GM12874 (cell line): ENCODE measurements around the gene TTLL11.

Experiments used
- TF ChIP-seq, protein P1 (sequence below): IDR thresholded peaks from 2 replicates; pipeline ENCODE4 v1.5.1; 2011; ENCODE audit warnings: low read depth, mild to moderate bottlenecking, control low read depth, low read length, moderate library complexity; ENCODE audit not compliant: insufficient read depth

Gene TTLL11

GRCh38 chr9:121812159-121812735, 280.9 kb downstream of the TTLL11 start:
- TF ChIP-seq, protein P1, sequence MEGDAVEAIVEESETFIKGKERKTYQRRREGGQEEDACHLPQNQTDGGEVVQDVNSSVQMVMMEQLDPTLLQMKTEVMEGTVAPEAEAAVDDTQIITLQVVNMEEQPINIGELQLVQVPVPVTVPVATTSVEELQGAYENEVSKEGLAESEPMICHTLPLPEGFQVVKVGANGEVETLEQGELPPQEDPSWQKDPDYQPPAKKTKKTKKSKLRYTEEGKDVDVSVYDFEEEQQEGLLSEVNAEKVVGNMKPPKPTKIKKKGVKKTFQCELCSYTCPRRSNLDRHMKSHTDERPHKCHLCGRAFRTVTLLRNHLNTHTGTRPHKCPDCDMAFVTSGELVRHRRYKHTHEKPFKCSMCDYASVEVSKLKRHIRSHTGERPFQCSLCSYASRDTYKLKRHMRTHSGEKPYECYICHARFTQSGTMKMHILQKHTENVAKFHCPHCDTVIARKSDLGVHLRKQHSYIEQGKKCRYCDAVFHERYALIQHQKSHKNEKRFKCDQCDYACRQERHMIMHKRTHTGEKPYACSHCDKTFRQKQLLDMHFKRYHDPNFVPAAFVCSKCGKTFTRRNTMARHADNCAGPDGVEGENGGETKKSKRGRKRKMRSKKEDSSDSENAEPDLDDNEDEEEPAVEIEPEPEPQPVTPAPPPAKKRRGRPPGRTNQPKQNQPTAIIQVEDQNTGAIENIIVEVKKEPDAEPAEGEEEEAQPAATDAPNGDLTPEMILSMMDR: no peak

DNA sequence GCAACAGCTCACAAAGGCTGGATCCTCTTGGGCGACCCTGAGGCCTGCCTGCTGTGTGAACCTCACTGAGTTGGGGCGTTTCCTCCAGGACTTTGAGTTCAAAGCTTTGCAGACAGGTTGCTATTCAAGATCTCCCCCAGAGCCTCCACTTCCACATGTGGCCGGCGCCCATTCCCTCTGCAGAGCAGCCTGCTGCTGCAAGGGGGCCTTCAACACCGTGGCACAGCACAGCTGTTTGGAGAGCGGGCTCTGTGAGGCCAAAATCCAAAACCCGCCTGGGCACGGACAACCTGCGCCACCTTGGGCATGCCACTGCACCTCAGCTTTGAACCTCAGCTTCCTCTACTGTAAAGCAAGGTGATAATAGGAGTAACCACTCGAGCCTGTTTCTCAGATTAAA, 281.4 kb downstream of the TTLL11 start:
- TF ChIP-seq, protein P1: no peak

GRCh38 chr9:121811140-121811539, 282.0 kb downstream of the TTLL11 start:
- TF ChIP-seq, protein P1: no peak

- TF ChIP-seq, protein P1: no peak
These were observed 282.6 kb downstream of the TTLL11 start for GRCh38 chr9:121810489-121810888.

- TF ChIP-seq, protein P1: no peak
These were observed 283.6 kb downstream of the TTLL11 start for GRCh38 chr9:121809356-121810050.

GRCh38 chr9:121808781-121809180, 284.3 kb downstream of the TTLL11 start:
- TF ChIP-seq, protein P1: no peak

DNA sequence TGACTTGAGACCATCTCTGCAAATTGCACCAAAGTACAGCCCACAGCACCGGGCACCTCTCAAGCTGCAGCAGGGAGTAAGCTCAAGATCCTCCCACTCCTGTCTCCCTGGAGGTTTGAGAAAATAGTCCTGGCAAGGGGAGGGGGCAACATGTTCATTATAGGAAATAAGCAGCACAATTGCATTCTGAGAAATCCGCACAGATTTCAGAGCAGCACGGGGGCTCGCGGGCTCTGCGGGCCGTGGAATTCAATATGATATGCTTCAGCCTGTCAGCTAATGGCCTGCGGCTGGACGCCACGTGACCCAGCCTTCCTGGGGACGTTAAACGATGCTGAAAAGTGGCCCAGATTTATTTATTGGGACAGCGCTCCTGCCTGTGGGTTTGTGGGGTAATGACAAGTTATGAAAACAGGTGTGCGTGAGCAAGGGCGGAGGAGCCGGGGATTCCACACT, 285.3 kb downstream of the TTLL11 start:
- TF ChIP-seq, protein P1: no peak
